ENCODE measurements around the gene UBP1.

DNA sequence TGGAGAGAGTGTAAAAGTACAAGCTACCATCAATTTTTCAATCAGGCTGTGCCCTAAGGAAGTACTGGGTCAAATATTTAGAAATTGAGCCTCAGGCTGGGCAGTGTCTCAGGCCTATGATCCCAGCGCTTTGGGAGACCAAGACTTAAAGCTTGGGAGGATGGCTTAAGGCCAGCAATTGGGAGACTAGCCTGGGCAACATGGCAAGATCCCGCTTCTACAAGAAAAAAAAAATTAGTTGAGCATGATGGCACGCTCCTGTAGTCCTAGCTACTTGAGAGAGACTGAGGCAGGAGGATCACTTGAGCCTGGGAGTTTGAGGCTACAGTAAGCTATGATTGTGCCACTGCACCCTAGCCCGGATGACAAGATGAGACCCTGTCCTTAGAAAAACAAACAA lies 2.0 kb upstream of the UBP1 start:
- TF ChIP-seq, protein P1, sequence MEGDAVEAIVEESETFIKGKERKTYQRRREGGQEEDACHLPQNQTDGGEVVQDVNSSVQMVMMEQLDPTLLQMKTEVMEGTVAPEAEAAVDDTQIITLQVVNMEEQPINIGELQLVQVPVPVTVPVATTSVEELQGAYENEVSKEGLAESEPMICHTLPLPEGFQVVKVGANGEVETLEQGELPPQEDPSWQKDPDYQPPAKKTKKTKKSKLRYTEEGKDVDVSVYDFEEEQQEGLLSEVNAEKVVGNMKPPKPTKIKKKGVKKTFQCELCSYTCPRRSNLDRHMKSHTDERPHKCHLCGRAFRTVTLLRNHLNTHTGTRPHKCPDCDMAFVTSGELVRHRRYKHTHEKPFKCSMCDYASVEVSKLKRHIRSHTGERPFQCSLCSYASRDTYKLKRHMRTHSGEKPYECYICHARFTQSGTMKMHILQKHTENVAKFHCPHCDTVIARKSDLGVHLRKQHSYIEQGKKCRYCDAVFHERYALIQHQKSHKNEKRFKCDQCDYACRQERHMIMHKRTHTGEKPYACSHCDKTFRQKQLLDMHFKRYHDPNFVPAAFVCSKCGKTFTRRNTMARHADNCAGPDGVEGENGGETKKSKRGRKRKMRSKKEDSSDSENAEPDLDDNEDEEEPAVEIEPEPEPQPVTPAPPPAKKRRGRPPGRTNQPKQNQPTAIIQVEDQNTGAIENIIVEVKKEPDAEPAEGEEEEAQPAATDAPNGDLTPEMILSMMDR (IDR thresholded peaks at IDR 0.05) = no peak
- TF ChIP-seq EZH2phosphoT487 (IDR thresholded peaks at IDR 0.05; ENCODE audit: borderline replicate concordance, low read depth) (no peak), POLR2AphosphoS5 (IDR thresholded peaks at IDR 0.05; ENCODE audit: low read depth, low read length) (no peak)
